Loucy (cell line): ENCODE measurements around the gene VWA8.

ENCODE experiments used
- H2AFZ ChIP-seq: fragments of 200-600 bp; sonication (generic); 2 replicates; pipeline ENCODE4 v1.6.0; 2016; ENCODE audit warnings: antibody characterized with exemption, mild to moderate bottlenecking, low read length, moderate library complexity
- H3F3A ChIP-seq: fragments of 200-600 bp; 2 replicates; pipeline ENCODE4 v1.6.0; 2016; ENCODE audit warnings: antibody characterized with exemption, low read depth, mild to moderate bottlenecking
- H3K27me3 ChIP-seq: fragments of 200-600 bp; sonication (generic); 2 replicates; pipeline ENCODE4 v1.6.1; 2014; ENCODE audit warnings: low read length, mild to moderate bottlenecking; ENCODE audit not compliant: insufficient read depth, poor library complexity, severe bottlenecking
- H3K36me3 ChIP-seq: fragments of 200-600 bp; sonication (generic); 2 replicates; pipeline ENCODE4 v1.6.1; 2016; ENCODE audit warnings: low read length; ENCODE audit not compliant: insufficient read depth
- H3K4me1 ChIP-seq: fragments of 200-600 bp; sonication (generic); 2 replicates; pipeline ENCODE4 v1.5.1; 2014; ENCODE audit warnings: low read length, mild to moderate bottlenecking; ENCODE audit not compliant: insufficient read depth, poor library complexity, severe bottlenecking
- H3K4me2 ChIP-seq: fragments of 200-600 bp; sonication (generic); 2 replicates; pipeline ENCODE4 v1.6.0; 2014; ENCODE audit warnings: antibody characterized with exemption, low read length, low read depth, mild to moderate bottlenecking; ENCODE audit not compliant: poor library complexity, severe bottlenecking
- H3K4me3 ChIP-seq: fragments of 200-600 bp; sonication (generic); 2 replicates; pipeline ENCODE4 v1.5.1; 2014; ENCODE audit warnings: low read length, mild to moderate bottlenecking, mixed read lengths; ENCODE audit not compliant: poor library complexity, severe bottlenecking
- H3K79me2 ChIP-seq: fragments of 200-600 bp; sonication (generic); 2 replicates; pipeline ENCODE4 v1.6.1; 2014; ENCODE audit warnings: low read length; ENCODE audit not compliant: insufficient read depth
- H3K9ac ChIP-seq: fragments of 200-600 bp; sonication (generic); 2 replicates; pipeline ENCODE4 v1.6.0; 2014; ENCODE audit warnings: mild to moderate bottlenecking, low read depth, low read length, moderate library complexity; ENCODE audit not compliant: poor library complexity, severe bottlenecking
- H3K9me2 ChIP-seq: fragments of 200-600 bp; sonication (generic); replicated peaks from 2 replicates; pipeline ENCODE4 v1.6.1; 2016; ENCODE audit warnings: low read depth, low read length, mixed read lengths
- H3K9me3 ChIP-seq: fragments of 200-600 bp; sonication (generic); 2 replicates; pipeline ENCODE4 v1.6.1; 2014; ENCODE audit warnings: mild to moderate bottlenecking, antibody characterized with exemption, low read length, low read depth; ENCODE audit not compliant: insufficient read depth
- H4K20me1 ChIP-seq: fragments of 200-600 bp; sonication (generic); 2 replicates; pipeline ENCODE4 v1.6.0; 2014; ENCODE audit warnings: antibody characterized with exemption, low read length, mild to moderate bottlenecking; ENCODE audit not compliant: insufficient read depth, poor library complexity, severe bottlenecking
- CTCF ChIP-seq: fragments of 200-600 bp; sonication (generic); conservative IDR thresholded peaks from 2 replicates; pipeline ENCODE4 v1.5.1; 2014; ENCODE audit warnings: mild to moderate bottlenecking, antibody characterized with exemption, low read length
- EZH2phosphoT487 ChIP-seq: fragments of 200-600 bp; IDR thresholded peaks from 2 replicates; pipeline ENCODE4 v1.6.1; 2018; ENCODE audit warnings: antibody characterized with exemption, mild to moderate bottlenecking, moderate library complexity, borderline replicate concordance

Gene VWA8

GRCh38 chr13:41916173-41916954 lies 44.5 kb downstream of the VWA8 start:
- Histone ChIP-seq H3K9me3 (no peaks in the 10 kb centered on the region), H3K9ac (no peak overlapping the region), H3K4me3 (peak overlapping the region; percentile 54), H3K36me3 (no peaks in the 10 kb centered on the region), H3K27me3 (no peaks in the 10 kb centered on the region), H3K4me2 (peak overlapping the region; percentile 66), H3K9me2 (no peaks in the 10 kb centered on the region), H2AFZ (no peak overlapping the region), H4K20me1 (peaks cover 13% of the 10 kb centered on the region), H3K79me2 (peaks cover 30% of the 10 kb centered on the region), H3K4me1 (peaks cover 35% of the 10 kb centered on the region), H3F3A (no peaks in the 10 kb centered on the region)
- no peak for TF ChIP-seq CTCF
- TF ChIP-seq EZH2phosphoT487 = no peak

DNA sequence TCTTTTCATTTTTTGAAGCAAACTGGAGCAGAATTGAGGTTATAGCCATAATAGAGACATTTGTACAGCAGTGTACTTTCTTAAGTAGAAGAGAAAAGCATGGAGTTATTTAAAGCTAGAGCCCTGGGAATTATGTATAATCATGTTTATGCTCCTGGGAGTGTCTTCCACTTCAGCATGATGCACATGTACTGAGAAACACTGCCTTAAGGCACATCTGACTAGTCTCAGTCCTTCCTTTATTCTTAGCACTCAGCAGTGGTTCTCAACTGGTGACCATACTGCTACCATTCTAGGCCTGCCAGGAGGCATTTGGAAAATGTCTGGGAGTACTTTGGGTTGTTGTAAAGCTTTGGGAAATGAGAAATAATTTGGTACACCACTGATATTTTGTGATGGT lies 45.8 kb downstream of the VWA8 start:
- H3K4me3 ChIP-seq = no peak overlapping the region
- H3K79me2 ChIP-seq = peaks cover 28% of the 10 kb centered on the region
- H3K9me3 ChIP-seq = no peaks in the 10 kb centered on the region
- TF ChIP-seq CTCF (no peak), EZH2phosphoT487 (no peak)
- H3K36me3 ChIP-seq = no peaks in the 10 kb centered on the region
- H3K4me2 ChIP-seq = no peak overlapping the region
- no peak overlapping the region for H2AFZ ChIP-seq
- no peaks in the 10 kb centered on the region for H3K9me2 ChIP-seq
- H3K27me3 ChIP-seq = no peaks in the 10 kb centered on the region
- H3K4me1 ChIP-seq = peaks cover 34% of the 10 kb centered on the region
- no peak overlapping the region for H3K9ac ChIP-seq
- peaks cover 13% of the 10 kb centered on the region for H4K20me1 ChIP-seq
- no peaks in the 10 kb centered on the region for H3F3A ChIP-seq

GRCh38 chr13:41914552-41914951 lies 46.4 kb downstream of the VWA8 start:
- Histone ChIP-seq H3K27me3 (no peaks in the 10 kb centered on the region), H3K4me2 (no peak overlapping the region), H3K9me2 (no peaks in the 10 kb centered on the region), H3K36me3 (no peaks in the 10 kb centered on the region; the same call in 1 of the 2 replicates), H3K4me3 (no peak overlapping the region), H3K79me2 (peaks cover 23% of the 10 kb centered on the region), H4K20me1 (peaks cover 13% of the 10 kb centered on the region), H3K9me3 (no peaks in the 10 kb centered on the region), H3K9ac (no peak overlapping the region), H2AFZ (no peak overlapping the region), H3K4me1 (peaks cover 33% of the 10 kb centered on the region), H3F3A (no peaks in the 10 kb centered on the region)
- TF ChIP-seq EZH2phosphoT487 (no peak), CTCF (no peak)
